ENCODE measurements around the gene AP2A1. TPM values are rescaled to one million over a fixed set of nuclear protein-coding genes. Genes with fewer than 3 reads are reported as not detected.
"Not testable (repeated sequence)": the region's sequence is repeated elsewhere in the genome, so short reads cannot be mapped to it uniquely, and the experiment has no call there.

Gene AP2A1
- total and polyA plus RNA-seq, 4 donors = 31.5 to 87.2 (median 54.4) TPM

- ATAC-seq (ENCODE audit: insufficient read depth, low FRiP score) (peak; percentile 84), DNase-seq (peak; percentile 93 to 96 (median 94))
- Histone ChIP-seq H3K27me3 (ENCODE audit: control insufficient read depth in 3 of 3, insufficient read depth in 3 of 3, low read length in 2 of 3) (no peaks in the 10 kb centered on the region), H3K4me1 (ENCODE audit: control insufficient read depth in 5 of 5, insufficient read depth in 5 of 5, low read length in 5 of 5) (peaks cover 0 to 9% (median 4%) of the 10 kb centered on the region in 5 donors), H3K36me3 (ENCODE audit: control insufficient read depth in 4 of 4, insufficient read depth in 4 of 4, low read length in 4 of 4) (peaks cover 0 to 9% (median 4%) of the 10 kb centered on the region in 4 donors), H3K4me3 (peak within 1 kb of the TSS; percentile 81), H3K27ac (ENCODE audit: low read depth in 1 of 2, low read length in 1 of 2) (peak within 1 kb of the TSS; percentile 74 to 95), H3K9me3 (ENCODE audit: control insufficient read depth in 4 of 4, insufficient read depth in 3 of 4, low read length in 3 of 4) (no peaks in the 10 kb centered on the region), H3K9ac (ENCODE audit: insufficient read depth in 1 of 2, low read length in 2 of 2) (peak within 1 kb of the TSS; percentile 97 to 98)
- WGBS, 2 donors = 0% methylated on average over 55 to 57 of the region's 57 CpGs
- TF ChIP-seq CTCF (IDR thresholded peaks at IDR 0.05; ENCODE audit: control extremely low read depth, extremely low read depth) = no peak
These were observed 51.3 kb downstream of the AP2A1 start, which contains the start of gene MED25 for GRCh38 chr19:49817964-49818648. Gene MED25, plus strand, starts transcription at chr19:49818289. Its CDS starts 53 bp downstream, at chr19:49818342.

- Histone ChIP-seq H3K9ac (ENCODE audit: insufficient read depth in 1 of 2, low read length in 2 of 2) (peak overlapping the region; percentile 97 to 98), H3K9me3 (ENCODE audit: control insufficient read depth in 4 of 4, insufficient read depth in 3 of 4, low read length in 3 of 4) (no peaks in the 10 kb centered on the region), H3K4me3 (peak overlapping the region; percentile 81), H3K4me1 (ENCODE audit: control insufficient read depth in 5 of 5, insufficient read depth in 5 of 5, low read length in 5 of 5) (peaks cover 0 to 9% (median 4%) of the 10 kb centered on the region in 5 donors), H3K36me3 (ENCODE audit: control insufficient read depth in 4 of 4, insufficient read depth in 4 of 4, low read length in 4 of 4) (peaks cover 0 to 14% (median 9%) of the 10 kb centered on the region in 4 donors), H3K27me3 (ENCODE audit: control insufficient read depth in 3 of 3, insufficient read depth in 3 of 3, low read length in 2 of 3) (no peaks in the 10 kb centered on the region), H3K27ac (ENCODE audit: low read depth in 1 of 2, low read length in 1 of 2) (peak overlapping the region; percentile 74 to 95)
- no peak for TF ChIP-seq CTCF (IDR thresholded peaks at IDR 0.05; ENCODE audit: control extremely low read depth, extremely low read depth)
- ATAC-seq (ENCODE audit: insufficient read depth, low FRiP score) (no peak), DNase-seq (peak in 1 of 3 donors; percentile 37)
- 26 to 38% methylated on average over 16 of the region's 16 CpGs for WGBS, 2 donors
These were observed 52.0 kb downstream of the AP2A1 start for GRCh38 chr19:49818649-49819370.

GRCh38 chr19:49819452-49820115 is 52.8 kb downstream of the AP2A1 start:
- peak overlapping the region; percentile 97 to 98 for H3K9ac ChIP-seq (ENCODE audit: insufficient read depth in 1 of 2, low read length in 2 of 2)
- peaks cover 0 to 17% (median 10%) of the 10 kb centered on the region in 4 donors for H3K36me3 ChIP-seq (ENCODE audit: control insufficient read depth in 4 of 4, insufficient read depth in 4 of 4, low read length in 4 of 4)
- 75 to 89% methylated on average over 7 of the region's 7 CpGs for WGBS, 2 donors
- H3K4me1 ChIP-seq (ENCODE audit: control insufficient read depth in 5 of 5, insufficient read depth in 5 of 5, low read length in 5 of 5); H3K9me3 ChIP-seq (ENCODE audit: control insufficient read depth in 4 of 4, insufficient read depth in 3 of 4, low read length in 3 of 4); DNase-seq; ATAC-seq (ENCODE audit: insufficient read depth, low FRiP score); H3K27me3 ChIP-seq (ENCODE audit: control insufficient read depth in 3 of 3, insufficient read depth in 3 of 3, low read length in 2 of 3); H3K4me3 ChIP-seq: not testable (repeated sequence)
- peak overlapping the region; percentile 45 to 95 for H3K27ac ChIP-seq (ENCODE audit: low read depth in 1 of 2, low read length in 1 of 2)
